NCI-H2081 treated with DMSO at 0.1 percent for 48 hours (cell line): ENCODE results near the gene LGR4.

Experiments
- DNase-seq: peaks from one replicate; lab custom pipeline; 2025; lab: John Stamatoyannopoulos, UW

Gene LGR4

GRCh38 chr11:27425814-27426213 lies 46.8 kb downstream of the LGR4 start:
- DNase-seq: no peak

DNA sequence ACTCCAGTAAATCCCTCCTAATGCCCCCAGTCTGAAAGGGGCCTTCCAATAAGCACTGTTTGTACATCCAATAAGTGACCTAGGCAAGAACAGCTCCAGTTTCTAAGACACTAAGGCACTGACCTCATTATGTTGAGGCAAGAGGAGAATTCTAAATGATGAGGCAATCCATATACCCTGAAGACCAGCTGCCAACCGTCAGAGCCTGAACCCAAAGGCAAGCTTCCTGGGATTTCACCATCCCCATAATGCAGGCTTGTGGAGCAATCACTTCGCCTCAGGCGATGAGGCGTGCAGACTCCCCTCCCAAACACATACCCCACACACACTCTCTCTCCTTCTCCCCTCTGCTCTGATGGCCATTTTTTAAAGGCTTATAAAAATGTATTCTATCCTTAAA lies 49.5 kb downstream of the LGR4 start:
- no peak for DNase-seq

- DNase-seq: no peak
These were observed 50.6 kb downstream of the LGR4 start for GRCh38 chr11:27421819-27422494.

DNA sequence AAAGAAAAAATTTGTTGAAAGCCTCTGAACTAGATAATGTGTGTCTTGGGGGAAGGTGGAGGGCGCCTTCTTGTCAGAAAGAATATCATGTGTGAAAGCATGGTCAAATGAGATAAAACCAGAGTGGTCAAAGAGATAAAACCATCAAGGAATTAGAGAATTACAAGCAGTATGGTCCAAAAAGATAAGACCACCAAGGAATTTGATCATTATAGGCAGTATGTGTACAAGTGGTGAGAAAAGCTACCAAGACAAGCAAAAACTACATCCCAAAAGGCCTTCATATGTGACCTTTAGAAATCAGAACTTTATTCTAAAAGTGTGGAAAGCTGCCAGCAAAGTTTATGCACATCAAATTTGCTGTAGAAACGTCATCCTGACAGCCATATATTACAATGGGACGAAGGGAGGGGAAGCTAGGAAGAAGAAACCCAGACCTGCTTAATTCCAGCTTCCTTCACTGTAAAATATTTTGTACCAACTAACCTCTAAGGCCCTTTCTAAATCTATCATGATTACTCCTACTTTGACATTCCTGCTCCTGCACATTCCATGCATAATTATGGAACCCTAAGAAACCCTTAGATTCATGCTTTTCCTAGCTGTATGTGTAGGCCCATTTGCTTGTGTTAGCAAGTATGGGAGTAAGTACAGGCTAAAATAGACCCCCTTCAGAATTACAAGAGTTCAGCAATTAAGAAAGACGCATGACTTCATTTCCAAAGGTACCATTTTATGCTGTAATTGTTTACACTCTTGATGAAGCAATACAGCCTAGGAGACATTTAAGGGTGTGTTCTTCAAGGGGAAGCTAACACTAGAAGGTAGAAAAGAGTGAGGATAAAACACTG lies 51.6 kb downstream of the LGR4 start:
- no peak for DNase-seq

- DNase-seq: no peak
These were observed 52.4 kb downstream of the LGR4 start for GRCh38 chr11:27420217-27420616.

- DNase-seq: no peak
These were observed 54.2 kb downstream of the LGR4 start for GRCh38 chr11:27418356-27418755.

DNA sequence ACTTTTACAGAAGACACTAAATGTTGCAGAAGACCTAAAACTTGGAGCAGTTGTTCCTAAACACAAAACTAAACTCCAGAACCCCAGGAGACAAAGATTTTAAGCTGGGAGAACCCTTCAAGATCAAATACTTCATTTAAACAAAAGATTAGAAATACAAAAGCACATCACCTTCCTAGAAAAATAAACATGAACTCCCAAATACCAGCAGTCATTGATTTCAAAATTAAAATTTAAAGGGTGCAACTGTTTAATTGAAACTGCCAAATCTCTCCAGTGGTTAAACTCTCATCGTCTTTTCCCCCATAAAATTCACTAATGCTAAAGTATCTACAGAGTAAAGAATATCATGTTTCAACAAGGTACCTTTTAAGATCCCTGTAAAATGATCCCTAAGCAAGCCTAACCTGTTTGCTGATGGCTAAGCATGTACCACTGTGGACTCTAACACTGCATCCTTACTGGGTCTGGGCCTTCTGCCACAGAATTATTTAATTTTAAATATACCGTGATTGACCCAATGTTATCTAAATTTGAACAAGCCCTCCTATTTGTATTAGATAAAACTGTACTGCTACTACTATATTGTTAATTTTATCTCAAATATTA lies 55.9 kb downstream of the LGR4 start:
- DNase-seq: no peak

- no peak for DNase-seq
These were observed 57.9 kb downstream of the LGR4 start for GRCh38 chr11:27414644-27415043.

DNA sequence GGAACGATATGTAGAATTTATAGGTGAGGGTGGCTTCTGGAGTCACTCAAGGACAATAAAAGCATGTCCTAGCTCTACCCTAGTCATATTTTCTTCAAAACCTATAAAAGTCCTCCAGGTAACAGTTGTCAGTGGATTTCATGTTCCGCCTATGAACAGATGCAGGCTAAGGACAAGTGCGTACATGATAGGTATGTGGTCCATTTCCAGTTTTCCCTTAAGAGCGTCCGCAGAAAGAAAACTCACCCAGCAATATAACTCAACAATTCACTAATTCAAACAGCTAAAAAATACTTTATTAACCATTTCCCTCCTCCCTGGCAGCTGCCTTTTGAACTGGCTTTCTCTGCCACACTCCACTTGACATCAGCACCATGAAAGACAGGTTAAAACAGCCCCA lies 59.4 kb downstream of the LGR4 start:
- DNase-seq: no peak

- peak; percentile 54 for DNase-seq
These were observed 60.3 kb downstream of the LGR4 start for GRCh38 chr11:27412192-27412691.

DNA sequence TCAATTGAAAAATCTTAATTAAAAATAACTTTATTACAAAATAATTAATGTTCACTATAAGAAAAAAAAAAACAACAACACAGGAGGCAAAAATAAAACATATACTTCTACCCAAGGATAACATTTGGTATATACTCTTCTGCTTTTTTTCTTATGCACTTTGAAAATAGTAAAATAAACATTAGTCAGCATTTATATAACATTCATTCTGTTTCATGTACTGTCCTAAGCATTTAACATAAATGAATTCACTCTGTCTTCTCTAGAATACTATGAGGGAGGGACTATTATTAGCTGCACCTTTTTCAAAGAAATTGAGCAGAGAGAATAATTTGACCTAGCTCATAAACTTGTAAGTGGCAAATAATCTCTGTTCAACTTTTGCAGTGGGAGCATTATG lies 61.3 kb downstream of the LGR4 start:
- no peak for DNase-seq

GRCh38 chr11:27410272-27410671 lies 62.3 kb downstream of the LGR4 start:
- no peak for DNase-seq

GRCh38 chr11:27409742-27410141 lies 62.8 kb downstream of the LGR4 start:
- no peak for DNase-seq

- no peak for DNase-seq
These were observed 63.5 kb downstream of the LGR4 start for GRCh38 chr11:27409049-27409448.

- DNase-seq: no peak
These were observed 64.3 kb downstream of the LGR4 start for GRCh38 chr11:27408246-27408800.

DNA sequence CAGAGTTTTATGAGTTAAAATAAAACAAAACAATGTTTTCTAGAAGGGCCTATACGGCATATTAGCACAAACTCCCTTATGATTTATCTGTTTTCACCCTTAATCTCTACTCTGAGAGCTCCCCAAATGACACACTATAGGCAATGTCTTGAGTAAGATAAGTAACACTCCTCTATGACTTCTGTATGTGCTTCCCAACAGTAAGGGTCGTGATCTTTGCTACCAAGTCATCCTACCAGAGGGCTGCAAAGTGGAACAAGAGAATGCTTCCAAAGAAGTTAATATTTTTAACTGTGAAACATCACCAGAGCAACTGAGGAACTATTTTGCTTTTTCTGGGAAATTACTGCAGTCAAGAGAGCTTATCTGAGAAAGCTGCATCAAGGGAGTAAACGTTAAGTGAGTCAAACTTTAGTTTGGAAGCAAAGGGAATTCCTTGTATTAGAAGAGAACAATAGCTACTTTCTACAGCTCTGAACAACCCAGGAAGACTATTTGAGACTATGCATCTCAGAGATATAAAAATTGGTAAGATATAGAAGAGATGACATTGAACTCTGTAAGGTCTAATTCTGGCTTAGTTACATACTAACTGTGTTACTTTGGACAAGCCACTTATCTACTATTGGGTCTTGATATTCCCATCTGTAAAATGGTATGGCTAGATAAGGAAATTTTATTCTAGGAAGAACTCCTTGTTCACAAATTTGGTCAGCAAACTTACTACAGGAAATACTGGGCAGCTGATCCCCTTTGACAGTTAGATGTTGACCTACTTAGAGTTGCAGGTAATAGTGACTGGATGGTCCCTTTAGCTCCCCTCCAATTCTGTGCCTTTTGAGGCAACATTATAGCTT lies 65.9 kb downstream of the LGR4 start:
- no peak for DNase-seq

DNA sequence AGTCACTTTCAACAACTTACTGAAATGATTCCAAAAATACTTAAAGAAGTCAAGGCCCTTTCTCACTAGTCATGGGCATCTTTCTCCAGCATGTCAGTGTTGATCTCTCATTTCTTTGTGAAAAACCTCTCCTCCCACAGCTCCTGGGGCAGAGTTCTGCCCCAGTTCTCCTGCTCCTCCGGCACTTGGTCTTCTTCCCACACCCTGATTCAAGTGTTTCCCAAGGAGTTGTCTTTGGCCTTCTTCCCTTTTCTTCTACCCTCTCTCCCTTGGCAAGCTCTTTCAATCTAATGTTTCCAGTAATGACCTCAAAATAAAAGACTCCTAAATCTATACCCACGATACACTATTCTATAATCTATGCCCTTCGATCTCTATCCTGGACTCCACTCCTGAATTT lies 67.5 kb downstream of the LGR4 start:
- DNase-seq: no peak

GRCh38 chr11:27404427-27404826 lies 68.2 kb downstream of the LGR4 start:
- no peak for DNase-seq

- no peak for DNase-seq
These were observed 69.4 kb downstream of the LGR4 start for GRCh38 chr11:27403195-27403594.

- DNase-seq: no peak
These were observed 70.1 kb downstream of the LGR4 start for GRCh38 chr11:27402450-27402849.

GRCh38 chr11:27401833-27402316 lies 70.7 kb downstream of the LGR4 start:
- no peak for DNase-seq
